ENCODE results near the gene CGNL1.

Gene CGNL1

DNA sequence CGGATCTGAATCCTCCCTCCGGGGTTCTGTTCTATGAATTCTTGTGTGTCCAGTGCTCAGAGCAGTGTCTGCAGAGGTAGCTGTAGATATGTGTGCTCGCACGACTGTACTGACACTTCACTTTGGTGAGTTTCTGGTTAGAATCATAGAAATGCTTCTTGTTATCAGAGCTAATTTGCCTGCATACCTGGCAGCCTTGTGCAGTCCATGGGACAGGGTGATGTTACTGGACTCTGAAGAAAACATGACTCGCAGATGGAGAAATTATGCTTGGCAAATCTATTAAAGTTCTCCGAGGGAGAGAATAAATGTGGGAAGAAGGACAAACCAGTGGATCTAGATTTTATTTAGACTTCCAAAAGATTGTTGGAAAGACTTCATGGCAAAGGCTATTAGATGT, 12.2 kb downstream of the CGNL1 start:
- DNase-seq, result peak in 1 of 2 experiments; percentile 8

DNA sequence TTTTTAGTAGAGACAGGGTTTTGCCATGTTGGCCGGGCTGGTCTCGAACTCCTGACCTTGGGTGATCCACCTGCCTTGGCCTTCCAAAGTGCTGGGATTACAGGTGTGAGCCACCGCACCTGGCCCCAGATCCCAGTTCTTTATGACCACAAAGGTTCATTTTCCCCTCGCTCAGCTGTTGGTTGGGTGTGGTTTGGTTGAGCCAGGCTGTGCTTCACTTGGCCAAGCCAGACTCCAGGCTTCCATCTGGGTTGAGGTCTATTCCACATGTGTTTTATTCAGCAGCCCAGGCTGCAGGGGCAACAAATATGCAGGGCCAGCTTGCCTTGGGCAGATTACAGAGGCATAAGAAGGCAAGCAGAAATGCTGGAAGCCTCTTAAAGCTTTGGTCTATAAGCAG, 13.7 kb downstream of the CGNL1 start:
- no peak for DNase-seq

DNA sequence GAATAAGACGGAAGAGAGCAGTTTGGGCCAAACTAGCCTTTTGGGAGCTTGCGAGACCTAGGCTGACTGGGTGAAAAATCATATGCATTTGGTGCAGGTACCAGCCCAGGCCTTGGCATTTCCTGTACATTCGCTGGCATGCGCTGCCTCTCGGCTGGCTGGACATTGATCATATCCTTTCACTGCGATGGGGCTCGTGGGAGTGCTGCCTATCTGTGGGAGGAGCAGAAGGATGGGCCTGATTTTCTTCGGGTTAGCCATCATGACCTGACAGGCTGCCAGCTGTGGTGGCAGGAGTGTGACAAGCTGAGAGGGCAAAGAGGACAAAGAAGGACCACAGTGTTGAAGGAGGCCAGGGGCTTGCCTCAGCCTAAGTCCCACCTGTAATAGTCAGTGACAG, 14.3 kb downstream of the CGNL1 start:
- no peak for DNase-seq

DNA sequence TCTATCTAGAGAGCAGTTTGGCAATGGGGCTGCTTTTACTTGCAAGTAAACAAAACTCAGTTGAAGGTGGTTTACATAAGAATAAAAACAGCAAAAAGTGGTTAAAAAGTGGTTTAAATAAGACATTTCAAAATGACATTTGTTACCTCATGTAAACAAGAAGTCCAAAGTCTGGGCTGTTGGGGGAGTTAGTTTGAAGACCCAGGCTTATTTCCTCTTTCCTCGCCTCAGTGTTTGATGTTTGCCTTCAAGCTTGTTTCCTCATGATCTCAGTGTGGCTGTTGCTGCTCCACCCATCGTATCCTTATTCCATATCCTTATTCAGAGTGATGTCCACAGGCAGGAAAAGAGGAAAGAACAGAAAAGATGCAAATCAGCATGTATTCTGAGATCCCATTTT, 15.2 kb downstream of the CGNL1 start:
- no peak for DNase-seq

DNA sequence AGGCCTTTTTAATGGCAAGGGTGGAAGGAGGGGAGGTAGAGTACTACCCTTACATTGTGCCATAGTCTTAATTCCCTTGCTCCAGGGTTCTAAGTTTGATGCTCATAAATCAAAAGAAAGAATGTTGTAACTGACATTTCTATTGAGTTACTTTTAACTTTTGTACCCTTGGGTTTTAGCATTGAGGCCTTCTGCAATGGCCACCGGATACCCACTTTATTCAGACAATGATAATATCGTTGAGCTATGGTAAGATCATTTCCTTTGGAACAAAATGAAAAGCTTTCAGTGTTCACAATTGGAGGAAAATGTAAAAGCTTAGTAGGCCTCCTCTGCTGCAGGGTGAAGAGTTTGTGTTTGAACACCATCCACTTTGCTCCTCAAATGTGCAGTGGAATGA, 16.8 kb downstream of the CGNL1 start:
- no peak for DNase-seq

DNA sequence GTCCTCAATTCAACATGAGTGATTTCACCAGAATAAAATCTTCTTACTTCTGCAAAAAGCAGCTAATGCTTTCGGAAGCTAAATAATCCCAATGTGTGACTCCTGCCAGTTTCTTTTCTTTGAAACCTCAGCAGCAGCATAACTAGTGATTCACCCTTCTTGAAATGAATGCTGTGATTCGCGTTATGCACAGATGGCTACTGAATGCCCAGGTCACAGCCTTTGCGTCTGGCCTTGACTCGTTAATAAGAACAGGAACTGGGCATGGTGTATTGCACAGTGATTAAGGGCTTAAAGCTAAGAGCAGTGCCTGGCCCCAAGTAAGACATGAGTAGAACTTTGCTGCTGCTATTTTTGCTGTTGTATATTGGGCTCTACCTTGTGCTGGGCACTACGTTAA, 19.0 kb downstream of the CGNL1 start:
- no peak for DNase-seq

DNA sequence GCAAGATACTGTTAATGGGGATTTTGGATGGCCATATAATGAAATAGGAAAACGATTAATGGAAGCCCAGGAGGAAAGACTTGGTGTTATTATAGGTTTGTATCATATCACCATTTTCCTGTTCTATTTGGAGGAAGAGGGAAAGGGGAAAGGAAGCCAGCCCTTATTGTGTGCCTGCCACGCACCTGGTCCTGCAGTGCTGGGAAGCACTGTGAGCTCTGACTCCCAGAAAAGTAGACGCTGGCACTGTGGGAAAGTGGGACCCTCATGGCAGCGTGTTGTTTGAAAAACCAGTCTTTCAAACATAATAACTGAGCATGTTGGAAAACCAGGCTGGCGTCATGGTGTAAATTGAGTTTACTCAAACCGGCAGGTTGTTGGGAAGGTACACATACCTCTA, 22.0 kb downstream of the CGNL1 start:
- no peak for DNase-seq

DNA sequence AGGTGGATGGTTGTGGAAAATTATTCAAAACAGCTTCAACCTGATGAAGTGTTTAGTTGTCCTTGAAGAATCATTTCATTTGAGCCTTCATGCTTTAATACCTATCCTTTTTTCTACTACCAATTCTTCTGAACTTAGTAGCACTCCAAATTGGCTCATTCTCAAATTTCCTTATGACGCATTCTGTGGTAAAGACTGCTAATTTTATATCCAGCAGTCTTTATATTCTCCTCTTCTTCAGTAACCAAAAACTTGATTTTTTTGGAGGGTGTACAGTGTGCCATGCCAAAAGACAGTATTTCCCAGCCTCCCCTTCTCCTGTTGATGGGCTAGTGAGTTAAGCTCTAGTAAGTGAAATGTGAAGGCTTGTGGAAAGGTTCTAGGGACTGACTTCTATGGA, 25.2 kb downstream of the CGNL1 start:
- DNase-seq, result no peak

DNA sequence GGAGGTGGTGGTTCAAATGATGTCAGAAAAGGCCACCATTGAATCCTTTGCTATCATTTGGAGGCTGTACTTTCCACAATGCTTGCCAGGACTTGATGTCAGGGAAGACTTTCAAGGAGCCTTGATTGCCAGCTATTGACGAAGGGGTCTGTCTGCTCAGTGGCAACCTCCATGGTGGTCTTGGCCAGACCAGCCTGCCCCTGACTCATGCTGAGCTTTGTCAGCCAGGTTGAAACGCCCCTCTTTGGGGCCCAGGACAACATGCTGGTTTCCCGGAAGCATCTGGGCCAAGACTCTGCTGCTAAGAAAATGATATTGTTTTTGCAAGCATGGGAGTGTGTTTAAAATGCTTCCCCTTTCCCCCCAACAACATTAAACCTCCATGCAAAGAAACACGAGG, 26.7 kb downstream of the CGNL1 start:
- DNase-seq, result no peak

DNA sequence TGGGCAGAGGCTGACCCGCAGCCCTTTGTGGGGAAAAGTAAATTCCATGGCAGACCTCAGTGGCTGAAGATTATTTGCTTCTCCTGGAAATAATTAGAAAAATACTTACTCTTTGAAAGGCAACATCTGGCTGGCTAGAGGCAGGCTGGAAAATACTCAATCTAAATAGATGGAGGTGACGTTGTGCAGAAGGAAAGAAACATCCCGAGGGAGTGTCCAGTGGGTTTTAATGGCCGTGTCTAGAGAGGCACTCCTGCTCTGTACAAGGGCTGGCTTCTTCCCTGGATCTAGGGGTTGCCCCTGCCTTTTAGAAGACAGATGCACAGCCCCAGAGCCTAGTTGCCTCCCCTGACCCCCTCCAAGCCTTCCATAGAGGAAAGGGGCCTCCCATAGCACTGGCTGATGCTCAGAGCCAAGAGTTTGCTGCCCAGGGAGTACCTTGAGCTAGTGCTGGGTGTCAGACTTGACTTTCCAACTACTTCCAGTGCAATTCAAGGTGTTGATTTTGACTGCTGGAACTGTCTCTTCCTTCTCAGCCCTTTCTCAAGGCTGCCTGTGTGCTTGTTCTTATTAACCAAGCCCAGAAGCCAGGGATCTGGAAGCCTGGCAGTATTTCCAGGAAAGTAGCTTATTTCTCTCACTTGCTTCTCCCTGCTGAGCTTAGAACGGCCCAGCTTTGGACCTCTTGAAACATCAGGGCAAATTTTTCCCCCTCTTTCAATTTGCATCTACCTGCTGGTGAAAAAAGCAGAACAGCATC, 27.4 kb downstream of the CGNL1 start:
- no peak for DNase-seq

DNA sequence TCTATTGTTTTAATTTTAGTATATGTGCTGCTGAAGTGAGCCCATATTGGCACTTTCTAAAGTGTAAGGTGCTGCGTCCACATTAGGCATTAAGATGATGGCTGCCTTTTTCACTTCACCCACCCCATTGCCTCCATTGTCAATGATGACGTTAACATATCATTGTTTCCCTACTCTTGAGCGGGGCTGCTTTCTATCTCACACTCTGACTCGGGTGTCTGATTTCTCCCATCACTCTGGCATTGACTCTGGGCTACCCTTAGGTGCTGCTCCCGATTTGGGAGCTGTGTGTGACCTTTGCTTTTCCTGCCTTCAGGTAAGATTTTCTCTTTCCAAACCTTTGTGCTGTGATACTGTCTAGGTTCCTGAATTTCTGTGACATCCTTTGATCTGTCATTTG, 28.8 kb downstream of the CGNL1 start:
- peak in 1 of 2 experiments; percentile 44 for DNase-seq

DNA sequence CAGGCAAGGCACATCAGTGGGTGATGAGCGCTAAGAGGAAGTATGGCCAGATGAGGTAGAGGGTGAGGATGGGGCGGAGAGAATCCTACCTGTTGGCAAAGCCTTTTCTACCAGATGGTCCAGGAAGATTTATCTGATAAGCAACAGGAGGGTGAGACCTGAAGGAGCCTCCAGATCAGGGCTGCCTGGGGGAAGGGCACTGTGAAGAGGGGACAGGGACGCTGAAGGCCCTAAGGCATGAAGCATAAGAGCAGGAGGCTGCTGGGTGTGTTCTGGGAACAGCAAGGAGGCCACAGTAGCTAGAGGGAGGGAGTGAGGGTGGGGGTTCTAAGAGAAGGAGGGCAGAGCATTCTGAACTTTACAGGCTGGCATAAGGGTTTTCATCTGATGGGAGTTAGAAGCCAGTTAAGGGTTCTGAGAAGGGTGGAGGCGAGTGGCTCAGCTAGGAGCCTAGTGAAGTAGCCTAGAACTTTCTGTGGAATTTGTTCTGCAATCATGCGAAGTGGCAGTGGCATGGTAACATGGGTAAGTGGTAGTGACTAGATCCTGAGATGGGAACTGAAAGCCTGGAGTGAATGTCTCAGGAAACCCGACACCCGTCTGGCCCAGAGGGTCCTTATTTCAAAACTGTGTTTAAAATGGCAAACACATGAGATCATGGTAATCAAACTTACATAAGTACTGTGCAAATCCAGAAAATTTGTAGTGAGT, 29.9 kb downstream of the CGNL1 start:
- DNase-seq, result no peak

DNA sequence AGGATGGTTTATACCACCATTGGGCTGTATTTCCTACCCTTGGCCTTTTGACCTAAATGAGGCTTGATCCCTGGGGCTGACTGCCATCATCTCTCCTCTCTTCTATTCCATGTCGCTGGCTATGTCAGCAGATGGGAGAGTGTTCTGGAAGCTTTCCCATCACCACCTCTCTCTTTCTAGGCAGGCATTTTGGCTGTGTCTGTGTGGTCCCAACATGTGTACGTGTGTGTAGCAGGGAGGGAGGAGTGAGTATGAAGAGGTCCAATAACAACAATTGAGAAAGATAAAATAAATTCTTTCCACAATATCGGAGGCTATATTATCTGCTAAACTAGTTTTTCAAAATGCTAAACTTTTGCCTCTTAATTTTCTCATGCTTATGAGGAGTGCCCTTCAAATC, 34.1 kb downstream of the CGNL1 start:
- DNase-seq, result no peak

DNA sequence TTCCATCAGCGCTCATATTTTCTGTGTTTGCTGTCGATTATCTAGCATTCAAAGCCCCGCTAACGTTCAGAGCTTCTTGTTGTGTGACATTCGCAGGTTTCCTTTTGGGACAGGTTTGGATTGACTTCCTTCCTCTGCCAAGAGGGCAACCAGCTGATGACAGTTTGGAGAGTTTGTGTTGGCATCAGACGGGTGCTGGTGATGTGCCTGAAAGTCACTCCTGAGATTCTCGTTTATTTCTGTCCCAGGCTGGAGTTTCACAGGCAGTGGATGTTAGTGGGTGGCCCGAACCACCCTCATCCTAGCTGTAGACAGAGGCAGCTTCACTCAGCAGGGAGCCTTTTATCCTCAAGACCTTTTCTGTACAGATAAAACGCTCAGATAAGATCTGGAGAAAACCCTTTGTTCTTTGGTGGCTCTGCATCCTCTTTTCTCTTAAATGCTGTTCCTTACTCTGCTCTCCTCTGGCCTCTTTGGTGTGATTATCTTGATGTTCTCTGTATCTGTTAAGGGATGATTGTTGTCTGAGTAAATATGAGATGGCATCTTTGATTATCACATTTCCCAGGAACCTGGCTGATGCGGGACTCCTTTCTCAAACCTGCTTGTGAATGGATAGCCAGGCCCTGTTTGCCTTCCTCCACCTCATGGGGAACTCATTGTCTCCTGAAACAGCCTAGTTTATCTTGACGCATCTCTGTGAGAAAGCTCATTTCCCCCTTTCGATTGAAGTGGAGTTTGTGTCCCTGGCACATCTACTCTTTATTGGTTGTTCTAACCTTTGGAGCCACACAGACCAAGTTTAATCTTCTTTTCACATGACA, 35.9 kb downstream of the CGNL1 start:
- DNase-seq, result no peak

DNA sequence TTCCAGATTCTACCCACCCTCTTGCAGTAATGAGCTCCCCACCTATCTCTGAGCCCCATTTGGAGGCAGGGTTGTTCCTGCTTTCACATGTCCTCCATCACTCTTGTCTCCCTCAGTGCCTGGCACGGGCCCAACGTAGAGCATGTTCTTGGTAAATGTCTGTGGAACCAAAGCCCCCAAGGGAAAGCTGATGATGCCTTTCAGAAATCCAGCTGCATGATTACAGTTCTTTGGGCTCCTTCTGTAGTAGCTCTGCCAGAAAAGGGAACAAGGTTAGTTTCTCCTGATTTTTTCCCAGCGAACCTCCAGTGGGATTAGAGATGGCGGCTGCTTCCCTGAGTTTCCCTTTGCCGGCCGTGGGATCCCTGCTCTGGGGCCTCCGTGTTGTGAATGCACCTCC, 39.3 kb downstream of the CGNL1 start:
- no peak for DNase-seq

DNA sequence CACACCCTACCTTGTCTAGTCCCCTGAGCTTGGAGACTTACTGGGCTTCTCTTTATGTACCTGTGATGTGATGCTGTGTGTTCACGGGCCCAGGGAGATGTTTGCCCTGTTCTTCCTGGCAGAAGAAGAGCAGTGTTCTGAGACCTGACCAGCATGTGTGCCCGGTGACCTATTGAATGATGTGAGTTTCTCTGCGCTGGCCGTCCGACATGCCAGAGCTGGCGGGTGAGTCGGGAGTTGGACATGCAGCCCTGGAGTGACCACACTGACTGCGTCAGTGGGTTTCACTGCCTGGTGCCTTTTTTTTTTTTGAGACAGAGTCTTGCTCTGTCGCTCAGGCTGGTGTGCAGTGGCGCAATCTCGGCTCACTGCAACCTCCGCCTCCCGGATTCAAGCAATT, 42.3 kb downstream of the CGNL1 start:
- DNase-seq, result no peak

DNA sequence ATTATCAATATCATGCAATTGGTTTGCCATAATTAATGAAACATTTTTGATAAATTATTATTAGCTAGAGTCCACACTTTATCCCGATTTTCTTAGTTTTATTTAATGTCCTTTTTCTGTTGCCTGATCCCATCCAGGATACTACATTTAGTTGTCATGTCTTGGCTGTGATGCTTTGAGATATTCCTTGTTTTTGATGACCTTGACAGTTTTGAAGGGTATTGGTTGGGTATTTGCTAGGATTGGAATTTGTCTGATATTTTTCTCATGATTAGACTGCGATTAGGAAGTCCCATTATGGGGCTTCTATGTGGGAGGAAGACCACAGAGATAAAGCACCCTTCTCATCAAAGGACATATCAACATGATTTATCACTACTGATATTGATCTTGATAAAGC, 43.0 kb downstream of the CGNL1 start:
- no peak for DNase-seq

DNA sequence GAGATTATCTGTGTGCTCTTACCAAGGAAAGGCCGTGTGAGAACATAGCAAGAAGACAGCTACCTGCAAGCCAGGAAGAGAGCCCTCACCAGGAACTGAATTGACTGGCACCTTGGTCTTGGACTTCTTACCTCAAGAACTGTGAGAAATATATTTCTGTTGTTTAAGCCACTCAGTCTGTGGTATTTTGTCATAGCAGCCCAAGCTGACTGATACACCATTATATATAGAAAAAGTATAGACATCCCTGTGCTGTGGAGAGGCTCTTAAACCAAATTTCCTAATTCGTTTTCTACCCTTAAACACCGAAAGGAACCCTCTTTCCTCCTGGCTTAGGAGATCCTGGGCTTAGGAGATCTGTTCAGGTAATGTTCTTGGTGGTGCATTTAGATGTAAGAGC, 44.8 kb downstream of the CGNL1 start:
- no peak for DNase-seq

DNA sequence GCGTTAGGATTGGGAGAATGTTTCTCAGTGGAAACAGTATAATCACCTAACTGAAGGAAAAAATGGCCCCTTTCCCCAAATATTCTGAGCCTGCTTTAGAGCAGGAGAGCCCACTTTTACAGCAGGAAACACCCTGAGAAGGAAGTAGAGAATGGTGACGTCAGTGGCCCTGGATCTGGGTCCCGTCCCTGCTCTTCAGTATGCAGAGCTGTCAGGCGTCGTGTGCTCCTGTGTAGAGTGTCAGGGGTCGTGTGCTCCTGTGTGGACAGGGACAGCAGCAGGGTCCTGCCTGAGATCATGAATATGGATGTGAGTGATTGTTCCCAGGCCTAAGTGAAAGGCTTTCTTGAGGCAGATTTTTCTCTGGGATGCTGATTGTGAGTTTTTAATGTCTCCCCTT, 45.2 kb downstream of the CGNL1 start:
- DNase-seq, result no peak

DNA sequence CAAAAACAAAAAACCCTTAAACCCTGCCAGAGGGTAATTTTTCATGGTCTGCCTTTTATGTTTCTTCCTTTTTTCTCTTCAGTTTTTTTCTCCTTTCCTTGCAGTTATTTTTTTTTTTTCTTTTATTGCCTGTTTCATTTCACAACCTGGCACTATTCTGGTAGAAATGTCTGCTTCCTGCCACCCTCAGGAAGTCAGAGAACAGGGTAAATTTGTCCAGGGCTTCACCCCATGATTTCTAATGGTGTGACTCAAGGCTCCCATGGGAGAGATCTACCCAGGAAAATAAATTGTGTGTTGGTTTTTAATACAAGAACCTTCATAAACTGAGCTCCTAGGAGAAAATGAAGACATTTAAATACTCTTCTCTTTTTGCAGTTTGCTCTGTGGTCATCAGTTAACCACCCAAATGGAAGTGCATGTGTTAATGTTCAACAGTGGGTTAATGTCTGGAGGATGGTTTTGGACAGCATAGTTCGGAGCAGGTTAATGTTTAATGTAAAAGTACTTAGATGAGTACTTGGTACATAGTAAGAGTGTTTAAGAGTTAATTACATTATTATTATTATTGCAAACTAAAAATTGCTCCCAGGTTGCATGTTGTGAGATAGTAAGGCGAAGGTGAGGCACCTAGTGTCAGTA, 45.9 kb downstream of the CGNL1 start:
- no peak for DNase-seq

DNA sequence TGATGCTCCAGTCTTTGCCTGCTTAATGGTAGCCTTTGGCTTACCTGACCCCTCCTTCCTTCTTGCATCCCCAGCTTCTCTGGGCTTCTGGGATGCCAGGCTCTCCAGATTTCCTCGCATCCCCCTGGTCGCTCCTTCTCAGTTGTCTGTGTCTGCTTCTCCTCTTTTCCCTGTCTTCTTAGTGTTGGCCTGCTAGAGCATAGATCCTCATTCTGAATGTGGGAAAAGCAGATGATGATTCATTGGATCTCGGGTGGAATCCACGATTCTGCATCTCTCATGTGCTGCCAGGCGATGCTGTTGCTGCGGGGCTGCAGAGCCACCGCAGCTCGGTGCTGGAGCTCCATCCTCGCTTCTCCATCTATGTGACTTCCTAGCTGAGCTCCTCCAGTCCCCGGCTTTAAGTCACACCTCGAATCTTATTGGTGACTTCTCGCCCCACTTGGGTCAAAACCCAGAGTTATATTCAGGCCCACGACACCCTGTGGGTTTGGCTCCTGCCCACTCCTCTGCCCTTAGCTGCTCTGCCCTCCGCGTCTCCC, 47.4 kb downstream of the CGNL1 start:
- no peak for DNase-seq

DNA sequence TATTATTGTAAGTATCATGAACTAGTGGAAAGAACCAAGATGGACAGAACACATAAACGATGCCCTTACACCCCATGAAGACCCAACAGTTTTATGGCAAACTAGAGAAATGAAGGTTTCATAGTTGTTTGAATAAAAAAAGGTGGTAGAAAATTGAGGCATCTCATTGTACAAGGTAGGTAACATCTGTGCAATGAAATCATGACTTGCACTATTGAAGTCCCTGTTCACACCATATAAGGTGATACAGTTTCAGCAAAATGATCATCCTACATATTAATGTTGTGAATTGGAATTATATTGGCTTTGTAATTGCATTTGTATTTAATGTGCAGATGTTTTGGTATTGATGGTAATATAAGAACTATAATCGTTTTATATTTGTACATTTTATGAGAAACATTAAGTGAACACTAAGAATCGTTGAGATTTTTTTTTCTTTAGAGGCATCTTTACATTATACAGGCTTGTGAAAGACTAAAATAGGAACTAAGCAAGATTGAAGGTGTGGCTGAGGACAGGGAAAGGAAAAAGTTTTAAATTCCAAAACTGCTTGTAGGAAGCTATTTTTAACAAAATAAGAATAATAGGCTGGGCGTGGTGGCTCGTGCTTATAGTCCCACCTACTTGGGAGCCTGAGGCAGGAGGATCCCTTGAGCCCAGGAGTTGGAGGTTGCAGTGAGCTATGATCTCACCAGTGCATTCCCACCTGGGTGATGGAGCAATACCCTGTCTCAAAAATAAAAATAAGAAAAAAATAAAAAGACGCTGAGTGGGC, 48.5 kb downstream of the CGNL1 start:
- no peak for DNase-seq

All from NCI-H526 (cell line).